T-helper 17 cell (primary cell): ENCODE measurements around the gene RSPH9. TPM values are rescaled to one million over a fixed set of nuclear protein-coding genes. Genes with fewer than 3 reads are reported as not detected.
"Not testable (repeated sequence)": the region's sequence is repeated elsewhere in the genome, so short reads cannot be mapped to it uniquely, and the experiment has no call there.

Experiments
- ATAC-seq: fragments of 150-1000 bp; cut with Tn5 transposase; 2 replicates; pipeline ENCODE4 v1.10.0; 2021; ENCODE audit warnings: mild to moderate bottlenecking, moderate library complexity
- DNase-seq, 3 donors: peaks; one replicate each; pipeline versions ENCODE4 v3.0.0 to v3.0.0-alpha.2; 2020 to 2021
- H3K9me3 ChIP-seq: one replicate; pipeline ENCODE4 v1.7.0; 2013; ENCODE audit warnings: low read length, mild to moderate bottlenecking; ENCODE audit not compliant: control insufficient read depth, poor library complexity, severe bottlenecking
- H3K27ac Mint-ChIP-seq: one replicate; pipeline ENCODE4 v1.8.0; 2022; ENCODE audit warnings: mild to moderate bottlenecking, moderate library complexity, mixed read lengths
- H3K27me3 Mint-ChIP-seq: one replicate; pipeline ENCODE4 v1.8.0; 2022; ENCODE audit warnings: mixed read lengths
- H3K36me3 Mint-ChIP-seq: one replicate; pipeline ENCODE4 v1.8.0; 2022; ENCODE audit warnings: low read depth, mixed read lengths
- H3K4me1 Mint-ChIP-seq: one replicate; pipeline ENCODE4 v1.8.0; 2022; ENCODE audit warnings: mild to moderate bottlenecking, mixed read lengths
- H3K4me3 Mint-ChIP-seq: one replicate; pipeline ENCODE4 v1.8.0; 2022; ENCODE audit warnings: mild to moderate bottlenecking, moderate library complexity, mixed read lengths
- total RNA-seq, 4 donors: library from RNA in 2 of 4; stranded (reverse) in 2 of 4; gene quantifications; one replicate each; pipeline ENCODE4 v1.2.3 and lab custom pipeline; 2022 to 2026

RSPH9 gene
- total RNA-seq, 2 donors from 2014 or later, result 0.29 TPM; not detected in 1

DNA sequence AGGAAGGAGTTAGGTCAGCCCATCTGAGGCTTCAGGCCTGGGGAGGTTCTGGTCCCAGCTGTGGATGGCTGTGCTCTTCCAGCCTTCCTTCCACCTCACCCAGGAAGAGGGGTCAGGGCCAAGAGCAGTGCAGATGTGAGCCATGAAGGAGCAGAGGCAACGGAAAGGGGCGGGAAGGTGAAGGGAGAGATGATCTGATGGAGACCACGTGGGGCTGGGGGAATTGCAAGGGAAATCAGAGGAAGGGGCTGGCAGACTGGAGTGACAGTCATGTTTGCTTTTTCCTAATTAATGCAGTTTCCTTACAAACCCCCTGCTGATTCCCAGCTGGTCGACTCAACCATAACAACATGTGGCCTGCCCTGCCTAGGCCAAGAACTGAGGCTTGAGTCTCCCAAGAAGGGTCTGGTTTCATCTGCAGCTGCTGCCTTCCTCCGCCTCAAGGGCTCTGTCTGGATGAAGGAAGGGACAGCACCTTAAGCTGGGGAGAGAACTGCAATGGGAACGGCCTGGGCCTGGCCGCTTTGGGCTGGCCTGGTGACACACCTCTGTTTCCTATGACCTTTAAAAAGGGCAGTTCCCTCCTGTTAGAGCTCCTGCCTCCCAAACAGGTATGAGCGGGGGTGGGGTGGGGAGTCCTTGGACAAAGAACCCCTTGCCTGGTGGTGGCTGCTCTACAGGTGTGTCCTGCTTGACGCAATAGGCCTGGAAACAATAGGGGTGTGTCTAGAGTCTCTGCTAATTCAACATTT, 50.6 kb downstream of the RSPH9 start:
- no peak for DNase-seq
- ATAC-seq, result no peak
- H3K36me3 Mint-ChIP-seq, result no peaks in the 10 kb centered on the region
- peaks cover 30% of the 10 kb centered on the region for H3K27me3 Mint-ChIP-seq
- no peak overlapping the region for H3K27ac Mint-ChIP-seq
- H3K4me1 Mint-ChIP-seq, result peaks cover 2% of the 10 kb centered on the region
- H3K9me3 ChIP-seq, result no peaks in the 10 kb centered on the region
- H3K4me3 Mint-ChIP-seq, result no peak overlapping the region

DNA sequence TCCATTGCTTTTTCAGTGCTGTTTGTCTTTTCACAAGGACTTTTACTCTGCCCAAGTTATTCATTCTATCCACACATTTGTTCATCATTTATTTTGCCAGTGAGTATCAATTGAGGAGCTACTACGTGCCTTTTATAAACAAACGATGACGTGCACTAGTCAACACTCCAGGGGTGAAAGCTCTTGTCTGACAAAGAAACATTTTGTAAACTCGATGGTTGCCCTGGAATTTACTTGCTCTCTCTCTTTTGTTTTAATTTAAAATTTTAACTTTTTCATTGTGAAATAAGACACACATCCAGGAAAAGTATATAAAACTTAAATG, 51.1 kb downstream of the RSPH9 start:
- peaks cover 34% of the 10 kb centered on the region for H3K27me3 Mint-ChIP-seq
- DNase-seq (no peak), ATAC-seq (no peak)
- peaks cover 2% of the 10 kb centered on the region for H3K4me1 Mint-ChIP-seq
- H3K4me3 Mint-ChIP-seq, result no peak overlapping the region
- H3K27ac Mint-ChIP-seq, result no peak overlapping the region
- no peaks in the 10 kb centered on the region for H3K36me3 Mint-ChIP-seq
- H3K9me3 ChIP-seq, result no peaks in the 10 kb centered on the region

- DNase-seq, result no peak
- Mint-ChIP-seq H3K4me1 (peaks cover 3% of the 10 kb centered on the region), H3K27ac (no peak overlapping the region), H3K4me3 (no peak overlapping the region), H3K36me3 (no peaks in the 10 kb centered on the region), H3K27me3 (peaks cover 46% of the 10 kb centered on the region)
- no peak for ATAC-seq
- H3K9me3 ChIP-seq, result no peaks in the 10 kb centered on the region
Measured at GRCh38 chr6:43697421-43697820, 52.6 kb downstream of the RSPH9 start.

DNA sequence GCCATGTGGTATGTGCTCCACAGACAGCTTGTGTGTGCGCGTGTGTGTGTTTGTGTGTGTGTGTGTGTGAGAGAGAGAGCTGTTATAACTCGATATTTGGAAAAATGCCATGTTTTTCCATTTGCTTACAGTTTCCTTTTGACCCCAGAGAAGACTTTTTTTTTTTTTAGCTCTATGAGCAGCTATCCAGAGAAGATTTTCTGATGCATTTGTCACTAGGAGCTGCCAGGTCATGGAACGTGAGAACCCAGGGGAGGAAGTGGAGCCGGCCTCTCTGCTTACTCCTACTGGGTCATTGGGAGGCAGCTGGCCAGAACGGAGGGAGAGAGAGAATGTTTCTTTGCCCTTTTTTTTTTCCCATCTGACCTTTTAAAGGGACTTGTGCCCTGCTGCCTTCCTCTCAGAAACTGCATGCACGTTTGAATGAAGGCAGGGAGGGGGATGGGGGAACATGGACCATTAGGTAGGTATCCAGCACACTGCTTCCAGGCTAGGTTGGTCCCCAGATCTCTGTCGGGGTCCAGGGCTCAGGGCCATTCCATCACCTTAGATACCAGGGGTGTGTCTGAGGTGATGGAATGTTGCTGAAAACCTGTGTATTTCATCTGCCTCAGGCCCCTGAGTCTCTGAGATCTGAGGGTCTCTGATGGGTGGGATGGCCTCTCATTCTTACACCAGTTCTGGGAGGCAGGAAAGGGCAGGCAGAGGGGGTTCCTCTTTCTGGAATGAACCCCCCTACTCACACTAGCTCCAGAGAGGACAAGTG, 53.9 kb downstream of the RSPH9 start:
- DNase-seq, result no peak
- Mint-ChIP-seq H3K27me3 (peaks cover 56% of the 10 kb centered on the region), H3K4me1 (peaks cover 4% of the 10 kb centered on the region), H3K36me3 (no peaks in the 10 kb centered on the region), H3K4me3 (no peak overlapping the region), H3K27ac (no peak overlapping the region)
- no peak for ATAC-seq
- no peaks in the 10 kb centered on the region for H3K9me3 ChIP-seq

GRCh38 chr6:43699564-43700186, 54.8 kb downstream of the RSPH9 start:
- Mint-ChIP-seq H3K27me3 (peaks cover 56% of the 10 kb centered on the region), H3K36me3 (no peaks in the 10 kb centered on the region), H3K27ac (no peak overlapping the region), H3K4me1 (peaks cover 4% of the 10 kb centered on the region), H3K4me3 (no peak overlapping the region)
- DNase-seq (no peak), ATAC-seq (no peak)
- no peaks in the 10 kb centered on the region for H3K9me3 ChIP-seq

- DNase-seq, H3K27ac Mint-ChIP-seq, ATAC-seq, H3K9me3 ChIP-seq, H3K36me3 Mint-ChIP-seq, H3K4me3 Mint-ChIP-seq, H3K4me1 Mint-ChIP-seq: not testable (repeated sequence)
- peaks cover 48% of the 10 kb centered on the region for H3K27me3 Mint-ChIP-seq
Measured at GRCh38 chr6:43700939-43701560, 56.2 kb downstream of the RSPH9 start.

DNA sequence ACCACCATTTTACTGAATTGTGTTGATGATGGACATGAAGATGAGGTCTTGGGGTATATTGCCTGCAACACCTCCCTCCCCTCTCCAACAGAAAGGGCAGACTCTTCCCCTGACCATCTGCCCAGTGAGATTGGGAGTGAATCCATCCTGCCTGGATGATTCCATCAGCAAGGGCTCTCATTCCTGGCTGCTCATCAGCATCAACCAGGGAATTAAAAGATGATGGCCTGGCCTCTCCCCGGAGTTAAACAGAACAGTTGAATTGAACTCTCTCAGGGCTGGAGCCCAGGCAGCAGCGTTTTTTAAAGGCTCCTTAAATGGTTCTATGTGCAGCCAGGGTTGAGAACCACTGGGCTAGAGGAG, 57.3 kb downstream of the RSPH9 start:
- ATAC-seq (no peak), DNase-seq (no peak)
- peaks cover 59% of the 10 kb centered on the region for H3K27me3 Mint-ChIP-seq
- peaks cover 10% of the 10 kb centered on the region for H3K4me1 Mint-ChIP-seq
- H3K36me3 Mint-ChIP-seq, result no peaks in the 10 kb centered on the region
- H3K4me3 Mint-ChIP-seq, result no peak overlapping the region
- no peak overlapping the region for H3K27ac Mint-ChIP-seq
- H3K9me3 ChIP-seq, result no peaks in the 10 kb centered on the region

DNA sequence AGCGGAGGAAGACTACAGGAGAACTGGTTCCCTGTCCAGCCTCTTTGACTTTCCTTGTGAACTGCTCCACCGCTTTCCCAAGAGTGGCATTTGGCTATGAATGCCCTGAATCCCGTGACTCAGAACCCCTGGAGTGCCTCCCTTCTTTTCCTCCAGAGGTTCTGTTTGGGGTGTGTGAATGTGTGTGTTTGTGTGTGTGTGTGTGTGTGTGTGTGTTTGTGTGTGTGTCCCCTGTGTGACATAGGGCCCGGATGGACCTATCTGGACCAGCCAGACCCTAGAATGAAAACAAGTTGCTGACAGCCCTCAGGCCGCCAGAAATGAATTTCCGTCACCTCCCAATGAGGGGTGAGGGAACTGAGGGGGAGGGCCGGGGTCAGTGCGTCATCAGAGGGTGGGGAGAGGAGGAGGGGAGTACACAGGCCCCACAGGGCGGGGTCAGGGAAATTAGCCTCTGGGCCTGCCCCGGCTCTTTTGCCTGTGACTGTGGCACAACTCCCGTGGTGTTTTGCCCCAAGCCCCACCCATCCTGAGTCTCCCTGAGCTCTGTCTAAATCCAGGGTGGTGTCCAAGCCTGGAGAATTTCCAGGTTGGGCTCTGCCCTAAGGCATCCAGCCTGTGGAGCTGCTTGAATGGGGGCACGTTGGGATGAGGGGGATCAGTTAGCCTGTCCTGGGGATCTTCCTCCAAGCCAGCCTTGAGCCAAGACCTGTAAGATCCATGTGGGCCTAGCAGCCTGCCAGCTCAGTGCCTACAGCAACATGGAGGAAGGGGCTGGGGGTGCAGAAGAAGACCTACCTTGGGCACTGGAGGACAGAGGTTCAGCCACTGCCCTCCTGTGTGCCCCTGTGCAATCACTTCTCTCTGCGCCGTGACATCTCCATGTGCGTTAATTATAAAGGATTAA, 58.0 kb downstream of the RSPH9 start:
- Mint-ChIP-seq H3K27ac (no peak overlapping the region), H3K27me3 (peaks cover 62% of the 10 kb centered on the region), H3K36me3 (no peaks in the 10 kb centered on the region), H3K4me3 (no peak overlapping the region), H3K4me1 (peaks cover 12% of the 10 kb centered on the region)
- peak; percentile 68 for ATAC-seq
- H3K9me3 ChIP-seq, result no peaks in the 10 kb centered on the region
- no peak for DNase-seq

GRCh38 chr6:43703512-43704429, 58.9 kb downstream of the RSPH9 start:
- DNase-seq, result no peak
- peak; percentile 32 for ATAC-seq
- H3K27ac Mint-ChIP-seq, result no peak overlapping the region
- no peaks in the 10 kb centered on the region for H3K9me3 ChIP-seq
- H3K4me3 Mint-ChIP-seq, result no peak overlapping the region
- H3K36me3 Mint-ChIP-seq, result no peaks in the 10 kb centered on the region
- H3K4me1 Mint-ChIP-seq, result peaks cover 10% of the 10 kb centered on the region
- peaks cover 56% of the 10 kb centered on the region for H3K27me3 Mint-ChIP-seq

- Mint-ChIP-seq H3K27ac (no peak overlapping the region), H3K4me3 (no peak overlapping the region), H3K4me1 (peaks cover 15% of the 10 kb centered on the region), H3K27me3 (peaks cover 56% of the 10 kb centered on the region), H3K36me3 (peaks cover under 1% of the 10 kb centered on the region)
- DNase-seq, result no peak
- ATAC-seq, result no peak
- no peaks in the 10 kb centered on the region for H3K9me3 ChIP-seq
Measured at GRCh38 chr6:43705996-43706395, 61.2 kb downstream of the RSPH9 start.

GRCh38 chr6:43706788-43707187, 62.0 kb downstream of the RSPH9 start:
- no peak for DNase-seq
- ATAC-seq, result no peak

DNA sequence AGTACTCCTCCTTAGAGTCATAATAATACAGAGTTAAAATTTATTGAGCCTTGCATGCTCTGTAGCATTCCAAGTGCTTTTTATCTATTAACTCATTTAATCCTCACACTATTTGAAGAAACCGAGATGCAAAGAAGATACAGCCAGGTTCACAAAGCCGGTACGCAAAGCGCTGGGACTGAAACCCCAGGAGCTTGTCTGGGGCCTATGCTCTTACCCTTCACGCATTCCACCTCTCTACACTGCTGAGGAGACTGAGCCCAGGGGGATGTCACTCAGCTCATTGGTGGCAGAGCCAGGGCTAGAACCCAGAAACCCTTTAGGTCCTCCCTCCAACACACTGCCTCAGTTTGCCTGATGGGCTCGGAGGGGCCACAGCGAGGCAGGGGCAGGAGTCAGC, 62.4 kb downstream of the RSPH9 start:
- ATAC-seq (no peak), DNase-seq (no peak)
- peaks cover 22% of the 10 kb centered on the region for H3K4me1 Mint-ChIP-seq
- no peak overlapping the region for H3K4me3 Mint-ChIP-seq
- no peak overlapping the region for H3K27ac Mint-ChIP-seq
- H3K36me3 Mint-ChIP-seq, result peaks cover 6% of the 10 kb centered on the region
- no peaks in the 10 kb centered on the region for H3K9me3 ChIP-seq
- H3K27me3 Mint-ChIP-seq, result peaks cover 60% of the 10 kb centered on the region

More at GRCh38 chr6:43706788-43707187, 62.0 kb downstream of the RSPH9 start:
- Mint-ChIP-seq H3K27ac (no peak overlapping the region), H3K27me3 (peaks cover 57% of the 10 kb centered on the region), H3K36me3 (peaks cover 6% of the 10 kb centered on the region), H3K4me3 (no peak overlapping the region), H3K4me1 (peaks cover 21% of the 10 kb centered on the region)
- no peaks in the 10 kb centered on the region for H3K9me3 ChIP-seq
